GM12892 (cell line): ENCODE measurements around the gene ANXA4.

ENCODE experiments used
- POLR2A ChIP-seq: IDR thresholded peaks from 2 replicates; pipeline ENCODE4 v1.6.1; 2011; ENCODE audit warnings: low read depth, low read length, control low read depth
- POLR2AphosphoS5 ChIP-seq: IDR thresholded peaks from 2 replicates; pipeline ENCODE4 v1.6.1; 2011; ENCODE audit warnings: low read depth, low read length, control low read depth

DNA sequence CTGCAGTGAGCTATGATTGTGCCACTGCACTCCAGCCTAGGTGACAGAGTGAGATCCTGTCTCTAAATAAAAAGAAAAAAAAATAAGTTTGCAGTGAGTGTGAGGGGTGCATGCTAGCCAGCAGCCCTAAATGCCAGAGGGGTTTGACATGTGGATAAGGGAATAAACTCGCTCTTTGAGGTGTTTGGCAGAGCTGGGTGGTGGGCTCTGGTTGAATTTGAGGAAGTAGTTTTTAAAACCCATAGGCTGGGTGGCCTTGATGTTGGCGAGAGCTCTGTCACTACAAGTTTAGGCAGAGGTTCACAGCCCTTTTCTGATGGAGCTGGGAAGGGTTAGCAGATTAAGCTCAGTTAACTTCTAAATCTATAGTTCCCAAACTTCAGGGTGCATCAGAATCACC lies 3.1 kb downstream of the ANXA4 start:
- no peak for TF ChIP-seq POLR2AphosphoS5
- TF ChIP-seq POLR2A = no peak
